Measurements from ENCODE around the gene PNKP. TPM values are rescaled to one million over a fixed set of nuclear protein-coding genes. Genes with fewer than 3 reads are reported as not detected.

The PNKP gene
- polyA plus RNA-seq, 1 donor, result 61.2 TPM

GRCh38 chr19:49881186-49881585 lies 13.8 kb upstream of the PNKP start:
- peaks cover 62% of the 10 kb centered on the region for H3K36me3 ChIP-seq (ENCODE audit: control insufficient read depth, insufficient read depth, low read length)
- WGBS (ENCODE audit: insufficient coverage, low lambda C conversion rate), result no CpG with 5 or more reads among the region's 17 CpGs
- no peaks in the 10 kb centered on the region for H3K27me3 ChIP-seq (ENCODE audit: control insufficient read depth, insufficient read depth, low read length)

GRCh38 chr19:49880162-49880869 lies 12.9 kb upstream of the PNKP start:
- peaks cover 58% of the 10 kb centered on the region for H3K36me3 ChIP-seq (ENCODE audit: control insufficient read depth, insufficient read depth, low read length)
- WGBS (ENCODE audit: insufficient coverage, low lambda C conversion rate), result no CpG with 5 or more reads among the region's 10 CpGs

More at GRCh38 chr19:49881186-49881585, 13.8 kb upstream of the PNKP start:
- Histone ChIP-seq H3K4me1 (ENCODE audit: control insufficient read depth, insufficient read depth, low read length) (peaks cover 9% of the 10 kb centered on the region), H3K4me3 (ENCODE audit: low read length) (no peak overlapping the region), H3K9me3 (ENCODE audit: control insufficient read depth, low read depth, low read length) (peaks cover 10% of the 10 kb centered on the region), H3K27ac (ENCODE audit: low read length) (no peak overlapping the region)
- DNase-seq, result no peak

GRCh38 chr19:49879243-49879963 lies 12.0 kb upstream of the PNKP start:
- no peak for DNase-seq
- no peak overlapping the region for H3K4me3 ChIP-seq (ENCODE audit: low read length)

More at GRCh38 chr19:49880162-49880869, 12.9 kb upstream of the PNKP start:
- H3K9me3 ChIP-seq (ENCODE audit: control insufficient read depth, low read depth, low read length), result peaks cover 13% of the 10 kb centered on the region
- no peak overlapping the region for H3K27ac ChIP-seq (ENCODE audit: low read length)
- peaks cover 14% of the 10 kb centered on the region for H3K4me1 ChIP-seq (ENCODE audit: control insufficient read depth, insufficient read depth, low read length)
- DNase-seq, result no peak
- no peak overlapping the region for H3K4me3 ChIP-seq (ENCODE audit: low read length)
- no peaks in the 10 kb centered on the region for H3K27me3 ChIP-seq (ENCODE audit: control insufficient read depth, insufficient read depth, low read length)

GRCh38 chr19:49878744-49879070 lies 11.3 kb upstream of the PNKP start:
- Histone ChIP-seq H3K27me3 (ENCODE audit: control insufficient read depth, insufficient read depth, low read length) (no peaks in the 10 kb centered on the region), H3K4me3 (ENCODE audit: low read length) (peak overlapping the region; percentile 82), H3K4me1 (ENCODE audit: control insufficient read depth, insufficient read depth, low read length) (peaks cover 16% of the 10 kb centered on the region), H3K36me3 (ENCODE audit: control insufficient read depth, insufficient read depth, low read length) (peaks cover 49% of the 10 kb centered on the region), H3K27ac (ENCODE audit: low read length) (peak overlapping the region; percentile 99), H3K9me3 (ENCODE audit: control insufficient read depth, low read depth, low read length) (peaks cover 13% of the 10 kb centered on the region)
- no peak for DNase-seq
- WGBS (ENCODE audit: insufficient coverage, low lambda C conversion rate), result no CpG with 5 or more reads among the region's 9 CpGs

More at GRCh38 chr19:49879243-49879963, 12.0 kb upstream of the PNKP start:
- H3K9me3 ChIP-seq (ENCODE audit: control insufficient read depth, low read depth, low read length), result peaks cover 13% of the 10 kb centered on the region
- no CpG with 5 or more reads among the region's 12 CpGs for WGBS (ENCODE audit: insufficient coverage, low lambda C conversion rate)
- no peak overlapping the region for H3K27ac ChIP-seq (ENCODE audit: low read length)
- H3K36me3 ChIP-seq (ENCODE audit: control insufficient read depth, insufficient read depth, low read length), result peaks cover 51% of the 10 kb centered on the region
- peaks cover 16% of the 10 kb centered on the region for H3K4me1 ChIP-seq (ENCODE audit: control insufficient read depth, insufficient read depth, low read length)
- no peaks in the 10 kb centered on the region for H3K27me3 ChIP-seq (ENCODE audit: control insufficient read depth, insufficient read depth, low read length)

GRCh38 chr19:49877879-49878743 lies 10.7 kb upstream of the PNKP start:
- Histone ChIP-seq H3K4me1 (ENCODE audit: control insufficient read depth, insufficient read depth, low read length) (peaks cover 16% of the 10 kb centered on the region), H3K9me3 (ENCODE audit: control insufficient read depth, low read depth, low read length) (peaks cover 13% of the 10 kb centered on the region), H3K27me3 (ENCODE audit: control insufficient read depth, insufficient read depth, low read length) (no peaks in the 10 kb centered on the region), H3K27ac (ENCODE audit: low read length) (peak overlapping the region; percentile 99), H3K36me3 (ENCODE audit: control insufficient read depth, insufficient read depth, low read length) (peaks cover 43% of the 10 kb centered on the region), H3K4me3 (ENCODE audit: low read length) (peak overlapping the region; percentile 82)
- WGBS (ENCODE audit: insufficient coverage, low lambda C conversion rate), result no CpG with 5 or more reads among the region's 41 CpGs
- DNase-seq, result peak; percentile 99

- Histone ChIP-seq H3K4me1 (ENCODE audit: control insufficient read depth, insufficient read depth, low read length) (peaks cover 16% of the 10 kb centered on the region), H3K27me3 (ENCODE audit: control insufficient read depth, insufficient read depth, low read length) (no peaks in the 10 kb centered on the region), H3K4me3 (ENCODE audit: low read length) (peak within 1 kb of the TSS; percentile 82), H3K9me3 (ENCODE audit: control insufficient read depth, low read depth, low read length) (peaks cover 7% of the 10 kb centered on the region), H3K27ac (ENCODE audit: low read length) (peak within 1 kb of the TSS; percentile 99), H3K36me3 (ENCODE audit: control insufficient read depth, insufficient read depth, low read length) (peaks cover 38% of the 10 kb centered on the region)
- no CpG with 5 or more reads among the region's 61 CpGs for WGBS (ENCODE audit: insufficient coverage, low lambda C conversion rate)
- peak; percentile 100 for DNase-seq
Measured at GRCh38 chr19:49877020-49877878, 9.9 kb upstream of the PNKP start, which contains the start of the genes AKT1S1 and TBC1D17. Gene AKT1S1, minus strand, starts transcription at chr19:49877355. Its CDS starts 4,060 bp downstream, at chr19:49873295. Gene TBC1D17, plus strand, starts transcription at chr19:49877702. Its CDS starts 22 bp downstream, at chr19:49877724.

- H3K4me1 ChIP-seq (ENCODE audit: control insufficient read depth, insufficient read depth, low read length), result peaks cover 16% of the 10 kb centered on the region
- H3K36me3 ChIP-seq (ENCODE audit: control insufficient read depth, insufficient read depth, low read length), result peaks cover 37% of the 10 kb centered on the region
- peak overlapping the region; percentile 99 for H3K27ac ChIP-seq (ENCODE audit: low read length)
- DNase-seq, result peak; percentile 99 to 100
- H3K9me3 ChIP-seq (ENCODE audit: control insufficient read depth, low read depth, low read length), result peaks cover 7% of the 10 kb centered on the region
- no CpG with 5 or more reads among the region's 46 CpGs for WGBS (ENCODE audit: insufficient coverage, low lambda C conversion rate)
- no peaks in the 10 kb centered on the region for H3K27me3 ChIP-seq (ENCODE audit: control insufficient read depth, insufficient read depth, low read length)
- H3K4me3 ChIP-seq (ENCODE audit: low read length), result peak overlapping the region; percentile 82
Measured at GRCh38 chr19:49876422-49877019, 9.1 kb upstream of the PNKP start.

GRCh38 chr19:49875857-49876421 lies 8.6 kb upstream of the PNKP start:
- peak overlapping the region; percentile 99 for H3K27ac ChIP-seq (ENCODE audit: low read length)
- H3K4me1 ChIP-seq (ENCODE audit: control insufficient read depth, insufficient read depth, low read length), result peaks cover 16% of the 10 kb centered on the region
- DNase-seq, result peak in 1 of 2 donors; percentile 67
- peaks cover 36% of the 10 kb centered on the region for H3K36me3 ChIP-seq (ENCODE audit: control insufficient read depth, insufficient read depth, low read length)
- H3K4me3 ChIP-seq (ENCODE audit: low read length), result peak overlapping the region; percentile 82
- no CpG with 5 or more reads among the region's 28 CpGs for WGBS (ENCODE audit: insufficient coverage, low lambda C conversion rate)
- no peaks in the 10 kb centered on the region for H3K27me3 ChIP-seq (ENCODE audit: control insufficient read depth, insufficient read depth, low read length)
- H3K9me3 ChIP-seq (ENCODE audit: control insufficient read depth, low read depth, low read length), result peaks cover 4% of the 10 kb centered on the region

- WGBS (ENCODE audit: insufficient coverage, low lambda C conversion rate), result no CpG with 5 or more reads among the region's 4 CpGs
- H3K4me3 ChIP-seq (ENCODE audit: low read length), result peak overlapping the region; percentile 82
- no peak overlapping the region for H3K27ac ChIP-seq (ENCODE audit: low read length)
- H3K9me3 ChIP-seq (ENCODE audit: control insufficient read depth, low read depth, low read length), result peaks cover 4% of the 10 kb centered on the region
- H3K4me1 ChIP-seq (ENCODE audit: control insufficient read depth, insufficient read depth, low read length), result peaks cover 22% of the 10 kb centered on the region
- peaks cover 32% of the 10 kb centered on the region for H3K36me3 ChIP-seq (ENCODE audit: control insufficient read depth, insufficient read depth, low read length)
- H3K27me3 ChIP-seq (ENCODE audit: control insufficient read depth, insufficient read depth, low read length), result no peaks in the 10 kb centered on the region
- no peak for DNase-seq
Measured at GRCh38 chr19:49875177-49875576, 7.8 kb upstream of the PNKP start.
